Measurements from ENCODE around the gene CCDC63.

CCDC63 gene

GRCh38 chr12:110921262-110921661 lies 74.5 kb downstream of the CCDC63 start:
- Histone ChIP-seq H3K79me2 (ENCODE audit: control insufficient read depth, insufficient read depth, low read length, unreplicated experiment) (no peaks in the 10 kb centered on the region), H3K36me3 (ENCODE audit: insufficient read depth, low read length) (no peaks in the 10 kb centered on the region), H3K27ac (ENCODE audit: low read depth, low read length) (no peak overlapping the region), H3K4me3 (ENCODE audit: low read depth, low read length) (no peak overlapping the region), H2AFZ (ENCODE audit: low read length, unreplicated experiment) (no peak overlapping the region), H3K4me1 (ENCODE audit: control insufficient read depth, insufficient read depth, low read length, unreplicated experiment) (peaks cover 17% of the 10 kb centered on the region), H3K27me3 (ENCODE audit: insufficient read depth, low read length) (no peaks in the 10 kb centered on the region)

- Histone ChIP-seq H3K36me3 (ENCODE audit: insufficient read depth, low read length) (no peaks in the 10 kb centered on the region), H3K27ac (ENCODE audit: low read depth, low read length) (no peak overlapping the region), H3K27me3 (ENCODE audit: insufficient read depth, low read length) (no peaks in the 10 kb centered on the region), H3K4me3 (ENCODE audit: low read depth, low read length) (no peak overlapping the region), H3K79me2 (ENCODE audit: control insufficient read depth, insufficient read depth, low read length, unreplicated experiment) (no peaks in the 10 kb centered on the region), H2AFZ (ENCODE audit: low read length, unreplicated experiment) (no peak overlapping the region), H3K4me1 (ENCODE audit: control insufficient read depth, insufficient read depth, low read length, unreplicated experiment) (peaks cover 7% of the 10 kb centered on the region)
These were observed 75.9 kb downstream of the CCDC63 start for GRCh38 chr12:110922652-110923051.

GRCh38 chr12:110923192-110923591 lies 76.4 kb downstream of the CCDC63 start:
- Histone ChIP-seq H3K27ac (ENCODE audit: low read depth, low read length) (no peak overlapping the region), H3K4me1 (ENCODE audit: control insufficient read depth, insufficient read depth, low read length, unreplicated experiment) (peaks cover 2% of the 10 kb centered on the region), H3K4me3 (ENCODE audit: low read depth, low read length) (no peak overlapping the region), H2AFZ (ENCODE audit: low read length, unreplicated experiment) (no peak overlapping the region), H3K79me2 (ENCODE audit: control insufficient read depth, insufficient read depth, low read length, unreplicated experiment) (no peaks in the 10 kb centered on the region), H3K27me3 (ENCODE audit: insufficient read depth, low read length) (no peaks in the 10 kb centered on the region), H3K36me3 (ENCODE audit: insufficient read depth, low read length) (no peaks in the 10 kb centered on the region)

- no peaks in the 10 kb centered on the region for H3K79me2 ChIP-seq (ENCODE audit: control insufficient read depth, insufficient read depth, low read length, unreplicated experiment)
- H3K27ac ChIP-seq (ENCODE audit: low read depth, low read length): no peak overlapping the region
- H3K4me1 ChIP-seq (ENCODE audit: control insufficient read depth, insufficient read depth, low read length, unreplicated experiment): no peaks in the 10 kb centered on the region
- H3K36me3 ChIP-seq (ENCODE audit: insufficient read depth, low read length): no peaks in the 10 kb centered on the region
- H2AFZ ChIP-seq (ENCODE audit: low read length, unreplicated experiment): no peak overlapping the region
- no peak overlapping the region for H3K4me3 ChIP-seq (ENCODE audit: low read depth, low read length)
- no peaks in the 10 kb centered on the region for H3K27me3 ChIP-seq (ENCODE audit: insufficient read depth, low read length)
These were observed 77.0 kb downstream of the CCDC63 start for GRCh38 chr12:110923692-110924334.

- no peaks in the 10 kb centered on the region for H3K36me3 ChIP-seq (ENCODE audit: insufficient read depth, low read length)
- no peak overlapping the region for H3K27ac ChIP-seq (ENCODE audit: low read depth, low read length)
- H3K79me2 ChIP-seq (ENCODE audit: control insufficient read depth, insufficient read depth, low read length, unreplicated experiment): no peaks in the 10 kb centered on the region
- H3K4me1 ChIP-seq (ENCODE audit: control insufficient read depth, insufficient read depth, low read length, unreplicated experiment): no peaks in the 10 kb centered on the region
- H3K27me3 ChIP-seq (ENCODE audit: insufficient read depth, low read length): no peaks in the 10 kb centered on the region
- no peak overlapping the region for H2AFZ ChIP-seq (ENCODE audit: low read length, unreplicated experiment)
- no peak overlapping the region for H3K4me3 ChIP-seq (ENCODE audit: low read depth, low read length)
These were observed 80.8 kb downstream of the CCDC63 start for GRCh38 chr12:110927546-110927945.

GRCh38 chr12:110928700-110929099 lies 81.9 kb downstream of the CCDC63 start:
- H3K4me3 ChIP-seq (ENCODE audit: low read depth, low read length): no peak overlapping the region
- no peak overlapping the region for H2AFZ ChIP-seq (ENCODE audit: low read length, unreplicated experiment)
- no peak overlapping the region for H3K27ac ChIP-seq (ENCODE audit: low read depth, low read length)
- H3K36me3 ChIP-seq (ENCODE audit: insufficient read depth, low read length): no peaks in the 10 kb centered on the region
- no peaks in the 10 kb centered on the region for H3K4me1 ChIP-seq (ENCODE audit: control insufficient read depth, insufficient read depth, low read length, unreplicated experiment)
- H3K27me3 ChIP-seq (ENCODE audit: insufficient read depth, low read length): no peaks in the 10 kb centered on the region
- H3K79me2 ChIP-seq (ENCODE audit: control insufficient read depth, insufficient read depth, low read length, unreplicated experiment): no peaks in the 10 kb centered on the region

GRCh38 chr12:110929818-110930217 lies 83.0 kb downstream of the CCDC63 start:
- Histone ChIP-seq H3K4me3 (ENCODE audit: low read depth, low read length) (no peak overlapping the region), H2AFZ (ENCODE audit: low read length, unreplicated experiment) (no peak overlapping the region), H3K36me3 (ENCODE audit: insufficient read depth, low read length) (no peaks in the 10 kb centered on the region), H3K27me3 (ENCODE audit: insufficient read depth, low read length) (no peaks in the 10 kb centered on the region; the same call in 1 of the 2 replicates), H3K79me2 (ENCODE audit: control insufficient read depth, insufficient read depth, low read length, unreplicated experiment) (no peaks in the 10 kb centered on the region), H3K4me1 (ENCODE audit: control insufficient read depth, insufficient read depth, low read length, unreplicated experiment) (no peaks in the 10 kb centered on the region), H3K27ac (ENCODE audit: low read depth, low read length) (no peak overlapping the region)

GRCh38 chr12:110930348-110931314 lies 83.8 kb downstream of the CCDC63 start:
- Histone ChIP-seq H2AFZ (ENCODE audit: low read length, unreplicated experiment) (no peak overlapping the region), H3K79me2 (ENCODE audit: control insufficient read depth, insufficient read depth, low read length, unreplicated experiment) (no peaks in the 10 kb centered on the region), H3K4me1 (ENCODE audit: control insufficient read depth, insufficient read depth, low read length, unreplicated experiment) (no peaks in the 10 kb centered on the region), H3K27me3 (ENCODE audit: insufficient read depth, low read length) (peaks cover under 1% of the 10 kb centered on the region), H3K4me3 (ENCODE audit: low read depth, low read length) (no peak overlapping the region), H3K27ac (ENCODE audit: low read depth, low read length) (no peak overlapping the region), H3K36me3 (ENCODE audit: insufficient read depth, low read length) (no peaks in the 10 kb centered on the region)

GRCh38 chr12:110931315-110931728 lies 84.5 kb downstream of the CCDC63 start:
- H3K27me3 ChIP-seq (ENCODE audit: insufficient read depth, low read length): peaks cover 8% of the 10 kb centered on the region
- no peak overlapping the region for H3K27ac ChIP-seq (ENCODE audit: low read depth, low read length)
- no peaks in the 10 kb centered on the region for H3K79me2 ChIP-seq (ENCODE audit: control insufficient read depth, insufficient read depth, low read length, unreplicated experiment)
- no peak overlapping the region for H2AFZ ChIP-seq (ENCODE audit: low read length, unreplicated experiment)
- no peak overlapping the region for H3K4me3 ChIP-seq (ENCODE audit: low read depth, low read length)
- no peaks in the 10 kb centered on the region for H3K4me1 ChIP-seq (ENCODE audit: control insufficient read depth, insufficient read depth, low read length, unreplicated experiment)
- no peaks in the 10 kb centered on the region for H3K36me3 ChIP-seq (ENCODE audit: insufficient read depth, low read length)

- H3K4me1 ChIP-seq (ENCODE audit: control insufficient read depth, insufficient read depth, low read length, unreplicated experiment): no peaks in the 10 kb centered on the region
- no peak overlapping the region for H3K27ac ChIP-seq (ENCODE audit: low read depth, low read length)
- no peak overlapping the region for H2AFZ ChIP-seq (ENCODE audit: low read length, unreplicated experiment)
- no peaks in the 10 kb centered on the region for H3K36me3 ChIP-seq (ENCODE audit: insufficient read depth, low read length)
- H3K27me3 ChIP-seq (ENCODE audit: insufficient read depth, low read length): peaks cover 10% of the 10 kb centered on the region
- no peaks in the 10 kb centered on the region for H3K79me2 ChIP-seq (ENCODE audit: control insufficient read depth, insufficient read depth, low read length, unreplicated experiment)
- no peak overlapping the region for H3K4me3 ChIP-seq (ENCODE audit: low read depth, low read length)
These were observed 85.3 kb downstream of the CCDC63 start for GRCh38 chr12:110932046-110932445.

All from ACC112 (cell line).